ENCODE measurements around the gene ITM2A.

Gene ITM2A

GRCh38 chrX:79375340-79375739, 8.2 kb upstream of the ITM2A start:
- no peak for DNase-seq (ENCODE audit: low read depth, low spot score)
- no peak for TF ChIP-seq EZH2 (IDR thresholded peaks at IDR 0.05)
- no peak overlapping the region for H3K27ac ChIP-seq
- no peaks in the 10 kb centered on the region for H3K36me3 ChIP-seq (ENCODE audit: insufficient read depth, low read length)
- H3K9ac ChIP-seq (ENCODE audit: insufficient read length), result no peak overlapping the region
- H3K9me3 ChIP-seq (ENCODE audit: low read depth, low read length), result no peaks in the 10 kb centered on the region
- no peak overlapping the region for H3K4me3 ChIP-seq

- TF ChIP-seq POLR2AphosphoS5 (IDR thresholded peaks at IDR 0.05; ENCODE audit: borderline replicate concordance, low read depth, low read length), result no peak
- TF ChIP-seq EZH2 (IDR thresholded peaks at IDR 0.05), result no peak
- TF ChIP-seq FOXP2 (optimal IDR thresholded peaks at IDR 0.05; ENCODE audit: control extremely low read depth, extremely low read length, insufficient read depth), result no peak
- Histone ChIP-seq H3K27ac (no peak overlapping the region), H3K36me3 (ENCODE audit: insufficient read depth, low read length) (no peaks in the 10 kb centered on the region), H3K4me3 (no peak overlapping the region), H3K9ac (ENCODE audit: insufficient read length) (no peak overlapping the region), H3K9me3 (ENCODE audit: low read depth, low read length) (no peaks in the 10 kb centered on the region)
- DNase-seq (ENCODE audit: low read depth, low spot score), result no peak
Measured at GRCh38 chrX:79371640-79372039, 4.5 kb upstream of the ITM2A start.

- no peak overlapping the region for H3K9ac ChIP-seq (ENCODE audit: insufficient read length)
- no peak for DNase-seq (ENCODE audit: low read depth, low spot score)
- TF ChIP-seq EZH2 (IDR thresholded peaks at IDR 0.05), result no peak
- TF ChIP-seq FOXP2 (optimal IDR thresholded peaks at IDR 0.05; ENCODE audit: control extremely low read depth, extremely low read length, insufficient read depth), result no peak
- TF ChIP-seq POLR2AphosphoS5 (IDR thresholded peaks at IDR 0.05; ENCODE audit: borderline replicate concordance, low read depth, low read length), result no peak
Measured at GRCh38 chrX:79371101-79371500, 4.0 kb upstream of the ITM2A start.

GRCh38 chrX:79369871-79370270, 2.7 kb upstream of the ITM2A start:
- TF ChIP-seq EZH2 (IDR thresholded peaks at IDR 0.05) (no peak), POLR2AphosphoS5 (IDR thresholded peaks at IDR 0.05; ENCODE audit: borderline replicate concordance, low read depth, low read length) (no peak), FOXP2 (optimal IDR thresholded peaks at IDR 0.05; ENCODE audit: control extremely low read depth, extremely low read length, insufficient read depth) (no peak)

More at GRCh38 chrX:79371101-79371500, 4.0 kb upstream of the ITM2A start:
- no peak overlapping the region for H3K27ac ChIP-seq
- H3K4me3 ChIP-seq, result no peak overlapping the region
- H3K9me3 ChIP-seq (ENCODE audit: low read depth, low read length), result no peaks in the 10 kb centered on the region
- H3K36me3 ChIP-seq (ENCODE audit: insufficient read depth, low read length), result no peaks in the 10 kb centered on the region

GRCh38 chrX:79368441-79368840, 1.3 kb upstream of the ITM2A start:
- Histone ChIP-seq H3K27ac (no peak overlapping the region), H3K36me3 (ENCODE audit: insufficient read depth, low read length) (no peaks in the 10 kb centered on the region), H3K9me3 (ENCODE audit: low read depth, low read length) (no peaks in the 10 kb centered on the region), H3K9ac (ENCODE audit: insufficient read length) (no peak overlapping the region), H3K4me3 (no peak overlapping the region)
- TF ChIP-seq POLR2AphosphoS5 (IDR thresholded peaks at IDR 0.05; ENCODE audit: borderline replicate concordance, low read depth, low read length), result no peak
- no peak for TF ChIP-seq EZH2 (IDR thresholded peaks at IDR 0.05)
- TF ChIP-seq FOXP2 (optimal IDR thresholded peaks at IDR 0.05; ENCODE audit: control extremely low read depth, extremely low read length, insufficient read depth), result no peak
- no peak for DNase-seq (ENCODE audit: low read depth, low spot score)

More at GRCh38 chrX:79369871-79370270, 2.7 kb upstream of the ITM2A start:
- Histone ChIP-seq H3K27ac (no peak overlapping the region), H3K9ac (ENCODE audit: insufficient read length) (no peak overlapping the region), H3K36me3 (ENCODE audit: insufficient read depth, low read length) (no peaks in the 10 kb centered on the region), H3K9me3 (ENCODE audit: low read depth, low read length) (no peaks in the 10 kb centered on the region), H3K4me3 (no peak overlapping the region)
- no peak for DNase-seq (ENCODE audit: low read depth, low spot score)

- no peak for DNase-seq (ENCODE audit: low read depth, low spot score)
Measured at GRCh38 chrX:79367907-79368306, 773 bp upstream of the ITM2A start.

GRCh38 chrX:79366556-79366872, 620 bp downstream of the ITM2A start:
- Histone ChIP-seq H3K9me3 (ENCODE audit: low read depth, low read length) (no peaks in the 10 kb centered on the region), H3K36me3 (ENCODE audit: insufficient read depth, low read length) (peaks cover 15% of the 10 kb centered on the region), H3K27ac (no peak overlapping the region), H3K9ac (ENCODE audit: insufficient read length) (peak overlapping the region; percentile 73), H3K4me3 (peak overlapping the region; percentile 83)
- DNase-seq (ENCODE audit: low read depth, low spot score), result no peak
- TF ChIP-seq FOXP2 (optimal IDR thresholded peaks at IDR 0.05; ENCODE audit: control extremely low read depth, extremely low read length, insufficient read depth), result no peak
- no peak for TF ChIP-seq POLR2AphosphoS5 (IDR thresholded peaks at IDR 0.05; ENCODE audit: borderline replicate concordance, low read depth, low read length)

More at GRCh38 chrX:79367907-79368306, 773 bp upstream of the ITM2A start:
- no peak overlapping the region for H3K27ac ChIP-seq
- TF ChIP-seq POLR2AphosphoS5 (IDR thresholded peaks at IDR 0.05; ENCODE audit: borderline replicate concordance, low read depth, low read length) (no peak), FOXP2 (optimal IDR thresholded peaks at IDR 0.05; ENCODE audit: control extremely low read depth, extremely low read length, insufficient read depth) (no peak), EZH2 (IDR thresholded peaks at IDR 0.05) (no peak)
- H3K9me3 ChIP-seq (ENCODE audit: low read depth, low read length), result no peaks in the 10 kb centered on the region
- no peak overlapping the region for H3K9ac ChIP-seq (ENCODE audit: insufficient read length)
- H3K4me3 ChIP-seq, result peak overlapping the region; percentile 83
- peaks cover 2% of the 10 kb centered on the region for H3K36me3 ChIP-seq (ENCODE audit: insufficient read depth, low read length)

GRCh38 chrX:79365591-79365990, 1.5 kb downstream of the ITM2A start:
- no peak for DNase-seq (ENCODE audit: low read depth, low spot score)
- no peak overlapping the region for H3K27ac ChIP-seq
- peak overlapping the region; percentile 73 for H3K9ac ChIP-seq (ENCODE audit: insufficient read length)
- H3K9me3 ChIP-seq (ENCODE audit: low read depth, low read length), result no peaks in the 10 kb centered on the region
- H3K36me3 ChIP-seq (ENCODE audit: insufficient read depth, low read length), result peaks cover 24% of the 10 kb centered on the region
- TF ChIP-seq EZH2 (IDR thresholded peaks at IDR 0.05) (no peak), FOXP2 (optimal IDR thresholded peaks at IDR 0.05; ENCODE audit: control extremely low read depth, extremely low read length, insufficient read depth) (no peak), POLR2AphosphoS5 (IDR thresholded peaks at IDR 0.05; ENCODE audit: borderline replicate concordance, low read depth, low read length) (no peak)
- peak overlapping the region; percentile 83 for H3K4me3 ChIP-seq

- Histone ChIP-seq H3K9ac (ENCODE audit: insufficient read length) (peak overlapping the region; percentile 73), H3K4me3 (peak overlapping the region; percentile 83)
- DNase-seq (ENCODE audit: low read depth, low spot score), result no peak
Measured at GRCh38 chrX:79364306-79364705, 2.8 kb downstream of the ITM2A start.

More at GRCh38 chrX:79364306-79364705, 2.8 kb downstream of the ITM2A start:
- TF ChIP-seq EZH2 (IDR thresholded peaks at IDR 0.05) (no peak), FOXP2 (optimal IDR thresholded peaks at IDR 0.05; ENCODE audit: control extremely low read depth, extremely low read length, insufficient read depth) (no peak), POLR2AphosphoS5 (IDR thresholded peaks at IDR 0.05; ENCODE audit: borderline replicate concordance, low read depth, low read length) (no peak)
- no peak overlapping the region; the same call in 1 of the 2 replicates for H3K27ac ChIP-seq
- peaks cover 33% of the 10 kb centered on the region for H3K36me3 ChIP-seq (ENCODE audit: insufficient read depth, low read length)
- H3K9me3 ChIP-seq (ENCODE audit: low read depth, low read length), result no peaks in the 10 kb centered on the region
